ENCODE measurements around the gene LRMDA.

DNA sequence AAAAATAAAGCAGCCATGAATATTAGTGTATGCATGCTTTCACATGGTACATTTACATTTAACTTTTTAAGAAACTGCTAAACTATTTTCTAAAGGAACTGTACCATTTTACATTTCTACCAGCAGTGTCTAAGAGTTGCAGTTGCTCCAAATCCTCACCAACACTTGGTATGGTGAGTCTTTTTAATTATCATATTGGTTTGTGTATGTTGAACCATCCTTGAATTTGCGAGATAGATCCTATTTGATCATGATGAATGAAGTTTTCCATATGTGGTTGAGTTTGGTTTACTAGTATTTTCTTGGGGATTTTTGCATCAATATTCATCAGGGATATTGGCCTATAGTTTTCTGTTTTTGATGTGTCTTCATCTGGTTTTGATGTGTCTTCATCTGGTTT lies 1057.2 kb downstream of the LRMDA start:
- TF ChIP-seq, protein P1, sequence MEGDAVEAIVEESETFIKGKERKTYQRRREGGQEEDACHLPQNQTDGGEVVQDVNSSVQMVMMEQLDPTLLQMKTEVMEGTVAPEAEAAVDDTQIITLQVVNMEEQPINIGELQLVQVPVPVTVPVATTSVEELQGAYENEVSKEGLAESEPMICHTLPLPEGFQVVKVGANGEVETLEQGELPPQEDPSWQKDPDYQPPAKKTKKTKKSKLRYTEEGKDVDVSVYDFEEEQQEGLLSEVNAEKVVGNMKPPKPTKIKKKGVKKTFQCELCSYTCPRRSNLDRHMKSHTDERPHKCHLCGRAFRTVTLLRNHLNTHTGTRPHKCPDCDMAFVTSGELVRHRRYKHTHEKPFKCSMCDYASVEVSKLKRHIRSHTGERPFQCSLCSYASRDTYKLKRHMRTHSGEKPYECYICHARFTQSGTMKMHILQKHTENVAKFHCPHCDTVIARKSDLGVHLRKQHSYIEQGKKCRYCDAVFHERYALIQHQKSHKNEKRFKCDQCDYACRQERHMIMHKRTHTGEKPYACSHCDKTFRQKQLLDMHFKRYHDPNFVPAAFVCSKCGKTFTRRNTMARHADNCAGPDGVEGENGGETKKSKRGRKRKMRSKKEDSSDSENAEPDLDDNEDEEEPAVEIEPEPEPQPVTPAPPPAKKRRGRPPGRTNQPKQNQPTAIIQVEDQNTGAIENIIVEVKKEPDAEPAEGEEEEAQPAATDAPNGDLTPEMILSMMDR (IDR thresholded peaks at IDR 0.05): no peak
- no peak for TF ChIP-seq POLR2A (IDR thresholded peaks at IDR 0.05)

Measured in transverse colon (tissue), 3 donors.